ENCODE measurements around the gene WDFY4.

The WDFY4 gene

DNA sequence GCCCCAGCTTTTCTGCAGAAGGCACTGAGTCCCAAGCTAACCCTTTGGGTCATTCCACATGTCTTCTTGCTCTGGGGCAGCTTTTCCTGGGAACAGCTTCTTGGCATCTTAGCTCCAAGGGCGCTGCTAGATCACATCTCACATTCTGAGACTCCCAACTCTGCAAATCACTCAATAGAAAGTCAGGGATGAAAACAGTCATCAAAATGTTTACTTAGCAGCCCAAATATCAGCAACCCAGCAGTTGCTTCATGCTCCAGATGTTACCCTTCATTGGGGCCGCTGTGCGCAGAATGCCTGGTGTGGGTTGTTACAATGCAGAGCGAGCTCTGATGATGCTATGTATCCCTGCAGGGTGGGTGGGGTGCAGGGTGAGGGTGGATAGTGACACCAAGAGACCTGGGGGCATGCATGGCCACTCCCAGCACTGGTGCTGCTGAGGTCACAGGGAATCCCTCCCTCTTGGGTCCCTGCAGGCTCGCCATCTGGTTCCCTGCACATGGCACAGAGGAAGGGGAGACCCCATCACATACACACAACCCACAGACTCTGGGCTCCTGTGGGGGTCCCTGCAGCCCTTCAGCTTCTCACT is 19.0 kb downstream of the WDFY4 start:
- in situ Hi-C loops (cut with MboI; ENCODE audit: low sequenced_read_pairs), result no loop called here

DNA sequence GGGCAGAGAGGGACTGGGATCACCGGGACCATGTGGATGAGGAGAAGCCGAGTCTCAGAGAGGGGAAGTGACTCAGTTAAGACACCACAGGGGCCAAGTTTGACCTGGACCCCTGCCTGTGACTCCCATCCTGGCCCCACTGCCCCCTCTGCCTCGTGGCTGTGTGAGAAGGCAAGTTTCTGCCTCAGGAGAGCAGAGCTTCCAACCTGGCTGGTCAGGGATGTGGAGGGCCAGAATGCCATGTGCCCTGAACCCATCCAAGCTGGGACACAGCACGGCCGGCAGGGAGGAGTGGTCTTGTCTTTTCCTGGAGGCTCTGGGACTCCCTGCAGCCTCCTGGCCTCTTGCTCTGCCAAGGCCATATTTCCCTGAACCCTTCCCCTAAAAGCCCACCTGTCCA is 19.5 kb downstream of the WDFY4 start:
- in situ Hi-C loops (cut with MboI; ENCODE audit: low sequenced_read_pairs), result no loop called here

DNA sequence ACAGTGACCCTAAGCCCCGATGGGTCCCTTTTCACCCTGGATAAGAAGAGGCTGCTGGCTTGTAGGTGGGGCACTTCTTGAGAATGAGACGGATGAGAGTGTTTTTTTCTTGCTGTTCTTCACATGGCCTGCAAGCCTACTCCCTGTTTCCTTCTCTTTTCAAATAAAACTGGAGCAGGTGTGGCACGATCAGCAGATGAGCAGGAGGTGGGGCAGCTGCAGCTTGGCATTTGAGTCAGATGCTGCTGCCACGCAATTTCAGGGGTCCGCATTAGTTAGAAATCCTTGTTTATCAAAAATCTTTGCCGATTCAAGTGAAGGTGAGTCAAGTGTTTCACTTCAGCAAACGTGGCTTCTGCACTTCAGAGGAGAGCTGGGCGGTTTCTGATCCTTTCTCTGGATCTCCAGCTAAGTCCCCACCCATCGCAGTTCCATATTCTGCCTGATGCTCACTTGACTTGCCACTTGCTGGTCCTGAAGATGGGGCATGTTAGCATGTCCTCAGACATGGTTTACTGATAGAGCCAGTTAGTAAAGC is 20.8 kb downstream of the WDFY4 start:
- in situ Hi-C loops (cut with MboI; ENCODE audit: low sequenced_read_pairs), result no loop called here

DNA sequence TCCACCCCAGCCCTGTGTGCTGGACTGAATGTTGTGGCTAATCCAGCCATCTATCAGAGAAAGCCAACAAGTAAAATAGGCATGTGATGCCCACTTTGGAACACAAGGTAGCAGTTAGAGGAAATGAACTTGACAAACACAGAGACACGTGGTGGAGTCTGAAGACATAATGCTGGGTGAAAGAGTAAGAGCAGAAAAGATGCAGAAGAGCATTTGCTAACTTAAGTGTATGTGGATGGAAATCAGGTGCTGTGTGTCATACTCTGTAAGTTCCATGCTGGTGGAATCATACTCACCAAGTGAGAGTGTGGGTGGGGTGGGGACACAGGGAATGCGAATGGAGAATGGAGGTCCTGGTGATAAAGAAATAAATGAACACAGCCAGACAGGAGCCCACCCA is 22.8 kb downstream of the WDFY4 start:
- in situ Hi-C loops (cut with MboI; ENCODE audit: low sequenced_read_pairs), result no loop called here

DNA sequence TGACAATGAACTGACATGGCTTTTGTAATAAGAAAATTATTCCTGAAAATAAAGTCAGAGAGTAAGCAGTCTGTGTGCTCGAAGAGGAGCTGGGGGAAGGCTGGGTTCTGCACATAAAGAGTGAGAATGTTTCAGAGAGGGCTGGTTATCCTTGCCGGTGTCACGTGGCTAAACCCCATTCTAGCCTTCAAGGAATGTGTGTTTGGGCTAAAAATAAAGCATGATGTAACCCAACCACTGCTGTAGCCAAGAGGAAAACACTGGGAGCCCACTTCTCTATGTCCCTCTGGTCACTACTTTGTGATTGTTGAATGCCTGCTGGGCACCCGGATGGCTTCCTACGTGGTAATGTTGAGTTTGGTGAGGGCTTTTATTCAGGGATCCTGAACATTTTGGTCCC is 23.5 kb downstream of the WDFY4 start:
- in situ Hi-C loops (cut with MboI; ENCODE audit: low sequenced_read_pairs), result no loop called here

DNA sequence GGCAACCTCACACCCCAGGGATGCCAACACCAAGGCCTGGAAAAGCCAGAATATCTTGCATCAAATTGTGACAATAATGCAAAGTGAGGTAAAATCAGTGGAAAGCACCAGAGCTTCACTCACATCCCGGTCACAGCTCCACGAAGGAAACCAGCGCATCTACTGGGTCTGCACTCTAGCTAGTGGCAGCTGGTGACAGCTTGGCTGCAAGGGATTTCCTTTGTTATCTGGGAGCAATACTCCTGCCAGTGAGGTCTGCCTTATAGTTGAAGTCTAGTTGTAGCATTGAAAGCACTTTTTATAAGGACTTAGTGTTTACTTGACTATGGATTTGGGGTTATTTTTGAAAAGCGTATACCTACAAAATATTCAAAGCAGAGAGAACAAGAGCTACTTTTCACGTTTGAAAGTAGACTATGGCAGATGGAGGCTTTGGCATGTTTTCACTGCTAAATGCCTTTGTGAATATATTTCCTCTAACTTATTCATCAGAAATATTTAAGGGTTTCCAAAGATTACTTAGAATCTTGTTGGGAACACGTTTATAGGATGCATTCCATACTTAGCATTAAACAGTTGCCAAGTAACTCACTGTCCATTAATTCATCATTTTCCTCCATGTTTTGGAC is 26.1 kb downstream of the WDFY4 start:
- in situ Hi-C loops (cut with MboI; ENCODE audit: low sequenced_read_pairs), result no loop called here

DNA sequence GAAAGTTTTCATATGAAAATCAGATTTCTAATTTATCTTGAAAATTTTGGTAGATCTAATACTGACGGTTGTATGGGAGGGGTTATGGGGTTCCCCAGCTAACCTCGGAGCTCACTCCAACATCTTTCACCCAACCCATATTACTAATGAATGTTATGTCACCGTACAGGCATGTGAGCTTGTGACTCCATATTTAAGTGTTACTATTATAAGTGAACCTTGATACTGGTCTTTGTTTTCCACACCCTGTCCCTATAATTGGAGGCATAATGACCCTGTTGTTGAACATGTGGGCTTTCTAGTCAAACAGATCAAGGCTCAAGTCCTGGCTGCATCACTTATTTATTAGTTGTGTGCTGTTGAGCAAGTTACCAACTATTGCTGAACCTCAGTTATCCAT is 27.2 kb downstream of the WDFY4 start:
- in situ Hi-C loops (cut with MboI; ENCODE audit: low sequenced_read_pairs), result no loop called here

DNA sequence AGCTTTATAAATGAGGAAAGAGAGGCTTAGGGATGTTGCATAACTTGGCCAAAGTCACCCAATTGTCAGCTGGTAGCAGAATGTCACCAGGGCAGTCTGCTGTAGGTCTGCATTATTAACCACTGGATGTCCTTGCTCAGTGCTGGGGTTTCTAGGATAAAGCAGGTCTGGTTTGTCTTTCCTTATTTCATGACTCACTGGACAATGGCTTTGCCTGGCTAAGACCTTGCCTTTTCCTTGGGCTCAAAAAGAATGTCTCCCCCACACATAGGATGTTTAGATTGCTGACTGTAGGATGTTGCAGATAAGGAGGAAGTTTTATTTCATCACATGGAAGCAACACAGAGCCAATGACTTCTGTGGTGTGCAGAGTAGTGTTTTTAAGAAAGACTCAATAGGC is 29.4 kb downstream of the WDFY4 start:
- in situ Hi-C loops (cut with MboI; ENCODE audit: low sequenced_read_pairs), result no loop called here

DNA sequence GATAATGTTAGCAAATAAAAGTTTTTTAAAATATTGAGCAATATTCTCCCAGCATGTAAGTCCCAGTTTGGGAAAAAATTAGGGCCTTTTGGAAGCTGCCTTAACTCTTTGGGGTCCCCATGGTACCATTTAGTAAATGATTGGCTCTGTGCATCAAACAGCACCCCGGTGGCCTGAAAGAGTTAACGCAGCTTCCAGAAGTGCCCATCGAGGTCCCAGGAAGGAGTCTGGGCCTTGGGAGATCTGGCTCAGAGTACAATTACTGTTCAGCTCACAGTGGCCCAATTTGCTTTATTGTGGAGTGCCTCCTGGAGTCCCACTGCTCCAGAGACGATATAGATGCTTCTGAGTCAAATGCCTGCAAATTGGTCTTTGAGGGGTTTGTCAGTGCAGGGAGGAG is 31.7 kb downstream of the WDFY4 start:
- in situ Hi-C loops (cut with MboI; ENCODE audit: low sequenced_read_pairs), result no loop called here

DNA sequence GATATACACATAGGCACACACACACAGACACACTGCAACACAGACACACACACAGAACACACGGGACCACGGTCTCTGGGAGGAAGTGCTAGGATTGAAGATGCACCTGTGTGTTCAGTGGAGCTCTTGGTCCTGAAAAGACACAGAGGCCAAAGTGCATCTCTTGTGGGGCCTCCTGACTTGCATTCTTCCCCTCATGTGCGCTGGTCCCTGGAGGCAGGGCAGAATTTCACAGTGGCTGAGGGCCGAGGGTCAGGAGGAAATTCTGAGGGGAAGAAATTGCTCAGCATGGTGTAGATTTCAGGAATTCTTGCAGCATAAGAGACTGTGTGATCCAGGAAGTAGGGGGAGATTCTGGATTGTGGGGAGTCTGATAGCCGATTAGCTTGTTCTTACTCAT is 35.9 kb downstream of the WDFY4 start:
- in situ Hi-C loops (cut with MboI; ENCODE audit: low sequenced_read_pairs), result no loop called here

DNA sequence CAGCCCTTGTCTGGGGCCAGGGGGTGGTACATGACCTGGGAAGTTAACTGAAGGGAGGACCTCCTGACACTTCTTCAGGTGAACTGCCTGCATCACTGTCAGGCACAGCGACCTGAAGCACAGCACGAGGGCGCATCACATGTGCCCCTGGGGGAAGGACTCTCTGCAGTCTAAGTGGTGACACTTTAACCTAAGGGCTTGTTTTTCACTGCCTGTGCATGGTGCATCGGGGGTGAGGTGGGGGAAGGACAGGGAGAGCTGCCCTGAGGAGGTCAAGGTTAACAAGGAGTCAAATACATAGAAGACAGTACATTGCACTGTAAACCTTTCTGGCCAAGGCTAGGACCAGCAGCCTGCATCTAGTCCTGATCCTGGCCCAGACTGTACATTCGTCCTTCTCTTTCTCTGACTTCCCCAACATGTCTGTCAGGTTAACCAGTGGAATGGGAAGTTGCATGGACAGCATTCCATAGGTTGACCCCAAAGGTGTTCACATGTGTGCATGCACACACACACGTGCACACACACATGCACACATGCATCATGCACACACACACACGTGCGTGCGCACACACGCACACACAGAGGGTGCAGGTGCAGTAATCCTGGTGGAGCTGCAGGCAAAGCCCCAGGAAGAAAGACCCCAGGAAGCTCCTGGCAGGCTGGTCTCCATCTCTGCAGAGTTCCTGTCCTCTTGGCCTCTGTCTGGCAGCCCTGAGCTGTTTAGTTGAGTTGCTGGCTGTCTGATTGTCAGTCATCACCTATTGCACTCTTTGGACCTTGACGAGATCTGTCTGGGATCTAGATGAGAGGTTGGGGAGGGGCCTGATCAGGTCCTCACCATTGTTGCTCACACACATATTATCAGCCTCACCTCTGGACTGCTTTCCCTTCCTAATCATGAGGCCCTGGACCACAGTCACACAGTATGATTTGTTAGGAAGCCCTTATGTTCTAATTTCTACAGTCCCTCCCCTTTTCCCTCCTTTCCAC is 37.8 kb downstream of the WDFY4 start:
- in situ Hi-C loops (cut with MboI; ENCODE audit: low sequenced_read_pairs), result no loop called here

DNA sequence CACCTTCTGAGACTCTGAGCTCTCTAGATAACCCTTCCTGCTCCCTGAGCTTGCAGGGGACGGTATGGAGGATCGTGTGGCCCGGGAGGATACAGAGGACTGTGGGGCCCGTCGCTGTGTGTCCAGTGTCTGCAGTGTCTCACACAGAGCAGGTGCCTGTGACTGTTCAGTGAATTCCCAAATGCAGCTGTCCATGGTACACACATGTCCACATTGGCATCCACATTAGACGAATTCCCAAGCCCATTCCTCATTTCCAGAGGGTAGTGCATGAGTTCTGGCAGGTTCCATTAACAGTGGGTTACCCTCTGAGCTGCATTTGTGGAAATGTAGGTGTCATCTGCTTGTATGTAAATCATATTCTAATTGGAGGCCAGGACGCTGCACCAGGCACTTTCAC is 39.5 kb downstream of the WDFY4 start:
- in situ Hi-C loops (cut with MboI; ENCODE audit: low sequenced_read_pairs), result no loop called here

DNA sequence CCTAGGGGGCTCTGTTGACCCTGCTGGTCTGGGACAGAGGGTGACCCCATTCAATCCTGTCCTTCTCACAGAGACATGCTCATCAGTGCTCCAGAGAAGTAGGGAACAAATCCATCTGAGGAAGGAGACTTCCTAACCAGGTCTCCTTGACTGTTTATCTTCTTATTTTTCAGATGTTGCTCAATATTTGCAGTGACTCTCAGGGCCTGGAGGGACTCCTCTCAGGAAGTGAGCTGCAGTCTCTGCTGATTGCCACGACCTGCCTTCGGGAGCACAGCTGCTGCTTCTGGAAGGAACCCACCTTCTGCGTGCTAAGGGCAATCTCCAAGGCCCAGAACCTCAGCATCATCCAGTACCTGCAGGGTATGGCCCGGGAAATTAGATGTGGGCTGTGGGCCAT is 41.0 kb downstream of the WDFY4 start:
- in situ Hi-C loops (cut with MboI; ENCODE audit: low sequenced_read_pairs), result no loop called here

DNA sequence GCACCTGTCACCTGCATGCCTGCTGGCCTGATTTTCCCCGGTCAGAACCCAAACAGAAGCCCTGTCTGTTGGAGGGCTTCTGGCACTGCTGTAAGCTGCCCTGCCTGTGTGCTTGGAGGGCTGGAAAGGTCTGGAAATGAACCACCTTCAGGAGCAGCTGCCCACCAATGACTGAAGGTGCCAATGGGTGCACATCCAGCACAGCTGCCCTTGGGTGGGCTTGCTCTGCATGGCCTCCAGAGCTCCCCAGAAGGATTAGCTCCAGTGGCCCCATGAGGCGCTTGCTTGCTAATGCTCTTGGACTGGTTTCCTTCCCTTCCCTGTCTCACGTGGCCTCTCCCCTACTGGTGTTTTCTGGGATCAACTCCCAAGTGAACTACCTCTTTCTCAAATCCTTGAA is 43.2 kb downstream of the WDFY4 start:
- in situ Hi-C loops (cut with MboI; ENCODE audit: low sequenced_read_pairs), result no loop called here

DNA sequence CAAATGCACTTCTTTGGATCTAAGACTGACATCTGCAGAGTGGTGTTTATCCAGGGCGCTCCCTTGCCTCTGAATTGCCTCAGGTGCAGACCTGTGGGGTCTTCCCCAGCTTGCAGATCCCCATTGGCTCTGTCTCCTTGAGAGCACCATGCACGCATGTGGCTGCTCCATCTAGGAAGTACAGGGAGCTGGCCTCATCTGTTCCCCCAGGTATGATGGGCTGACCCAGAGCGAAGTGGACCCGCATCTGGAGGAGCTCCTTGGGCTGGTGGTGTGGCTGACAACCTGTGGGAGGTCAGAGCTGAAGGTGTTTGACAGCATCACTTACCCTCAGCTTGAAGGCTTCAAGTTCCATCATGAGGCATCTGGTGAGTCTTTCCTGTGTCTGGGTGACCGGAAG is 44.5 kb downstream of the WDFY4 start:
- in situ Hi-C loops (cut with MboI; ENCODE audit: low sequenced_read_pairs), result no loop called here

DNA sequence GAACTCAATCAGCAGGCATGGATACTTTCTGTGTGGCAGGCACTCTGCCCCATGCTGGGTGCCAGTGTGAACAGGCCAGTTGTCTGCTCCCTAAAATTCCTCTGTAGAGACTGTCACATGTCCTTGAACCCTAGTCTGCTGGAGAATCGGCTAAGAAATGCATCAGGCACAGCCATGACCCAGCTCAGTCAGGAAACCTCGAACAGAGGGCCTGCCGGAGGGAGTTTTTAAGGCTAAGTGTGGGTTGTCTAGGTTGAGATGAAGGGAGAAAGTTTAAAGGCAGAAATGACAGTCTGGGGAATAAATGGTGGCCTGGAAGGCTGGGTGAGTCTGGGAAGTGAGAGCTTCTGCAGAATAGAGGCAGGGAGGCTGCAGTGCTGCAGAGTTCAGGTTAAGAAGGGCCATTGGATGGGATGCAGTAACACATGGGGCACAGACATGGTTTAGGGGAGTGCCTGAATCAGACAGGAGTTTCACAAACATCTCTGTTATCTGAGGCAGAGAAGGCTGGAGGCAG is 45.3 kb downstream of the WDFY4 start:
- in situ Hi-C loops (cut with MboI; ENCODE audit: low sequenced_read_pairs), result no loop called here

DNA sequence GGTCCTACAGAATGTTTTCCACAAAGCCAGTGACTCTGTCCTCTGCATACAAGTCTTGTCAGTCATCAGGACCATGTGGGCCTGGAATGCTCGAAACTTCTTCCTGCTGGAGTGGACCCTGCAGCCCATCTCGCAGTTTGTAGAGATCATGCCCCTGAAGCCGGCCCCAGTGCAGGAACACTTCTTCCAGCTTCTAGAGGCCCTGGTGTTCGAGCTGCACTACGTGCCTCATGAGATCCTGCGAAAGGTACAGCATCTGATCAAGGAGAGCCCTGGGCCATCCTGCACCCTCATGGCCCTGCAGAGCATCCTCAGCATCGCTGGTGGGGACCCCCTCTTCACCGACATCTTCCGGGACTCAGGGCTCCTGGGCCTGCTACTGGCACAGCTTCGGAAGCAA is 46.5 kb downstream of the WDFY4 start:
- in situ Hi-C loops (cut with MboI; ENCODE audit: low sequenced_read_pairs), result no loop called here

DNA sequence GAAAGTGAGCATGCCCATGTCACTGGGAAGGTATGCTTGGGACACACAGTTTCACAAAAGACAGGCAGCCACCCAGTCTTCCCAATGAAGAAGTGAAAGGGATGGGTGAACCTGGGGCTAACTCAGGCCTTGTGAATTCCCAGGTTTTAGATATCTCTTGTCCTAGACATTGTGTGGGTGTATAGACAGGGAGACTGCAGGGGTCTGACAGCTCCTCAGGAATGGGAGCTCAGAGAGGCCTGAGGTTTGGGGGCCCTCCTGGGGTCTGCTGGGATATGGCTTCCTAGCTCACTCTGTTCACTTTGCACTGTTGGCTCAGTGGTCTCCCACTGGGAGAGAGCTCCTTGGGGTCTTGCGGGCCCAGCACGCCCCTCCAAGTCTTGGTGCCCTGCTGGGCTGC is 47.0 kb downstream of the WDFY4 start:
- in situ Hi-C loops (cut with MboI; ENCODE audit: low sequenced_read_pairs), result no loop called here

DNA sequence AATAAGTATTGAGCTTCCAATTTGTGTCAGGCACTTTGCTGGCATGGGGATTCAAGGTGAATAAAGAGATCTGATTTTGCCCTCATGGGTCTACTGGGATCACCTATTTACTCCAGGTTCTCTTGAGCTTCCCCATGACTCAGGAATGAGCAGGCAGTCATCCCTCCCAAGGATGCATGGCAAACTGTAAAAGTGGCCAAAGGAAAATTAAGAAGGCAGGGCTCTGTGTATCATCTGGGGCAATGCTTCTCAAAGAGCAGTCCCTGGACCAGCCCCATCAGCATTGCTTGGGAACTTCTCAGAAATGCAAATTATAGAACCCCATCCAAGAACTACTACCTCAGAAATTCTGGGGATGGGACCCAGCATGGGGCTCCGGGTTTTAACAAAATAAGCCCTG is 48.7 kb downstream of the WDFY4 start:
- in situ Hi-C loops (cut with MboI; ENCODE audit: low sequenced_read_pairs), result no loop called here

DNA sequence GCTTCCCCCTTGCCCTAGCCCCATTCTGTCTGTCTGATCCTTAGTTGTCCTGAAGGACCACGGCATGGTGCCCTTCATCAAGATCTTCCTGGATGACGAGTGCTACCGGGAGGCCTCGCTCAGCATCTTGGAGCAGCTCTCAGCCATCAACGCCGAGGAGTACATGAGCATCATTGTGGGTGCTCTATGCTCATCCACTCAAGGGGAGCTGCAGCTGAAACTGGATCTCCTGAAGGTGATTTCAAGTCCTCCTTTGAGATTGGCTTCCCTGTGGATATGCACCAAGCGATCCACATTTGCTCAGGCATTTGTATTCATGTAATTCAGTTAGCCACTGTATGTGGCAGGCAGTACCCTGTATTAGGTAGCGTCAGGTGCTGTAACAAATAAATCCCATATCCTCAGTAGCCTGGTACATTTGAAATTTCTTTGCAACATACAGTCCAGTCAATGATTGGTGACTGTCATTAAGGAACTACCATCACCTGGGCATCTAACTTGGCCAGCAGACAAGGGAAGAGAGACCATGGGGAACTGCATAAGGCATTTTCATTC is 51.2 kb downstream of the WDFY4 start:
- in situ Hi-C loops (cut with MboI; ENCODE audit: low sequenced_read_pairs), result no loop called here

DNA sequence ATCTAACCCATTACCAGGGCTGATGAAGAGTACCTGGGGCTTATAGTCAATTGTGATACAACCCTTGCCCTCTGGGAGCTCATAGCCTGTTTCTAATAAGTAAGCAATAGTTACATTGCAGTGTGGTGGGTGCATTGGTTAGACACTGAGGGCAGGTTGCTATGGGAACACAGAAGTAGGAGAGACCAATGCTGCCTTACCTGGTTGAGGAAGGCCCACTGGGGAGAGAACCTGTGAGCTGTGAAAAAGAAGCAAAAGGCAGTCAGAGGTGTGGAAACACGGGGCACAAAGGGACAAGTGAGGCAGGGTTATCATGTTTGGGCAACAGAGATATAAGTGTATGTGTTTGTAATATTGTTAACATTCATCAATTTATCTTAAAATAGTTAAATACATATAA is 51.9 kb downstream of the WDFY4 start:
- in situ Hi-C loops (cut with MboI; ENCODE audit: low sequenced_read_pairs), result no loop called here
